Chondrocyte (in vitro differentiated cells): ENCODE data around the gene APEH. TPM values are rescaled to one million over a fixed set of nuclear protein-coding genes. Genes with fewer than 3 reads are reported as not detected.

ENCODE experiments used
- DNase-seq: peaks from one replicate; pipeline ENCODE4 v3.0.0; 2021; ENCODE audit warnings: mixed read lengths, low spot score
- H3K27ac Mint-ChIP-seq: one replicate; pipeline ENCODE4 v1.8.0; 2021; ENCODE audit warnings: mild to moderate bottlenecking, moderate library complexity, mixed read lengths; ENCODE audit not compliant: unreplicated experiment
- H3K27me3 Mint-ChIP-seq: 2 replicates; pipeline ENCODE4 v1.8.0; 2021; ENCODE audit warnings: low read depth, mixed read lengths
- H3K36me3 Mint-ChIP-seq: 2 replicates; pipeline ENCODE4 v1.8.0; 2021; ENCODE audit warnings: low read depth, mixed read lengths
- H3K4me1 Mint-ChIP-seq: 2 replicates; pipeline ENCODE4 v1.8.0; 2021; ENCODE audit warnings: low read depth, mild to moderate bottlenecking, mixed read lengths
- H3K4me3 Mint-ChIP-seq: one replicate; pipeline ENCODE4 v1.8.0; 2021; ENCODE audit warnings: mild to moderate bottlenecking, moderate library complexity, mixed read lengths; ENCODE audit not compliant: unreplicated experiment
- H3K9me3 Mint-ChIP-seq: 2 replicates; pipeline ENCODE4 v1.8.0; 2021; ENCODE audit warnings: low read depth, mixed read lengths
- total RNA-seq: library from RNA; stranded (reverse); gene quantifications from 3 replicates; pipeline ENCODE4 v1.2.1, GENCODE V29; 2021
- TF ChIP-seq, protein P1 (sequence below): fragments of 200-600 bp; sonication (generic); IDR thresholded peaks from 2 replicates; pipeline ENCODE4 v1.5.0; 2021; ENCODE audit warnings: antibody characterized with exemption, mild to moderate bottlenecking, moderate library complexity

Gene APEH
- total RNA-seq, 1 donor from 2014 or later = 69.8 TPM

DNA sequence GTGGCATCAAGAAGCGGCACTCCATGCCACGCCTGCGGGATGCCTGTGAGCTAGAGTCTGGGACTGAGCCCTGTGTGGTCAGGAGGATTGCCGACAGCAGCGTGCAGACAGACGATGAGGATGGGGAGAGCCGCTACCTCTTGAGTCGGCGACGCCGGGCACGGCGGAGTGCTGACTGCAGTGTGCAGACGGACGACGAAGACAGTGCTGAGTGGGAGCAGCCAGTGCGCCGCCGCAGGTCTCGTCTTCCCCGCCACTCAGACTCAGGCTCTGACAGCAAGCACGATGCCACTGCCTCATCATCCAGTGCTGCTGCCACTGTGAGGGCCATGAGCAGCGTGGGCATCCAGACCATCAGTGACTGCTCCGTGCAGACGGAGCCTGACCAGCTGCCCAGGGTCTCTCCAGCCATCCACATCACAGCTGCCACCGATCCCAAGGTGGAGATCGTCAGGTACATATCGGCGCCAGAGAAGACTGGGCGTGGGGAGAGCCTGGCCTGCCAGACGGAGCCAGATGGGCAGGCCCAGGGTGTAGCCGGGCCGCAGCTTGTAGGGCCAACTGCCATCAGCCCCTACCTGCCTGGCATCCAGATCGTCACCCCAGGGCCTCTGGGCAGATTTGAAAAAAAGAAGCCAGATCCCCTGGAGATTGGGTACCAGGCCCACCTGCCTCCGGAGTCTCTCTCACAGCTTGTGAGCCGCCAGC, 16.8 kb upstream of the APEH start:
- no peaks in the 10 kb centered on the region for H3K4me1 Mint-ChIP-seq
- H3K4me3 Mint-ChIP-seq = no peak overlapping the region
- H3K27ac Mint-ChIP-seq = no peak overlapping the region

DNA sequence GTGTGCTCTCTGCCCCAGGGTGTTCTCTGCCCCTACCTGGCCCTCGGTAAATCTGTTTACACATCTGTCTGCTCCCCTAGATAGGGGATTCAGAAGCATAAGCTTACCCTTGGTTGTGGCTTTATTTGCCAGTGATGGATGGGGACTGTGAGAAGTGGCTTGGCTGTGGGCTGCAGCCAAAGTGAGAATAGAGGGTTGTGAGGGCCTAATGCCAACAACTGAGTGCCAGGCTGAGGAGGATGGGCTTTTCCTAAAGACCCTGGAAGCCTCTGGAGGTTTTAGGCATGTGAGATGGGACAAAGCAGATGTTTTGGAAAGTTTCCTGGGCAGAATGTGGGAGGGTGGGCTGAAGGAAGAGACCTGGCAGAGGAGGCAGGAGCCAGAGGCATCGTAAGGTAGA, 15.4 kb upstream of the APEH start:
- Mint-ChIP-seq H3K27me3 (peaks cover 2% of the 10 kb centered on the region), H3K36me3 (no peaks in the 10 kb centered on the region), H3K4me1 (no peaks in the 10 kb centered on the region), H3K4me3 (no peak overlapping the region), H3K27ac (no peak overlapping the region), H3K9me3 (no peaks in the 10 kb centered on the region)
- TF ChIP-seq, protein P1, sequence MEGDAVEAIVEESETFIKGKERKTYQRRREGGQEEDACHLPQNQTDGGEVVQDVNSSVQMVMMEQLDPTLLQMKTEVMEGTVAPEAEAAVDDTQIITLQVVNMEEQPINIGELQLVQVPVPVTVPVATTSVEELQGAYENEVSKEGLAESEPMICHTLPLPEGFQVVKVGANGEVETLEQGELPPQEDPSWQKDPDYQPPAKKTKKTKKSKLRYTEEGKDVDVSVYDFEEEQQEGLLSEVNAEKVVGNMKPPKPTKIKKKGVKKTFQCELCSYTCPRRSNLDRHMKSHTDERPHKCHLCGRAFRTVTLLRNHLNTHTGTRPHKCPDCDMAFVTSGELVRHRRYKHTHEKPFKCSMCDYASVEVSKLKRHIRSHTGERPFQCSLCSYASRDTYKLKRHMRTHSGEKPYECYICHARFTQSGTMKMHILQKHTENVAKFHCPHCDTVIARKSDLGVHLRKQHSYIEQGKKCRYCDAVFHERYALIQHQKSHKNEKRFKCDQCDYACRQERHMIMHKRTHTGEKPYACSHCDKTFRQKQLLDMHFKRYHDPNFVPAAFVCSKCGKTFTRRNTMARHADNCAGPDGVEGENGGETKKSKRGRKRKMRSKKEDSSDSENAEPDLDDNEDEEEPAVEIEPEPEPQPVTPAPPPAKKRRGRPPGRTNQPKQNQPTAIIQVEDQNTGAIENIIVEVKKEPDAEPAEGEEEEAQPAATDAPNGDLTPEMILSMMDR = no peak
- DNase-seq = no peak

More for the DNA sequence above, 16.8 kb upstream of the APEH start:
- no peak for DNase-seq
- TF ChIP-seq, protein P1 = no peak
- no peaks in the 10 kb centered on the region for H3K36me3 Mint-ChIP-seq
- peaks cover 2% of the 10 kb centered on the region for H3K27me3 Mint-ChIP-seq
- no peaks in the 10 kb centered on the region for H3K9me3 Mint-ChIP-seq

DNA sequence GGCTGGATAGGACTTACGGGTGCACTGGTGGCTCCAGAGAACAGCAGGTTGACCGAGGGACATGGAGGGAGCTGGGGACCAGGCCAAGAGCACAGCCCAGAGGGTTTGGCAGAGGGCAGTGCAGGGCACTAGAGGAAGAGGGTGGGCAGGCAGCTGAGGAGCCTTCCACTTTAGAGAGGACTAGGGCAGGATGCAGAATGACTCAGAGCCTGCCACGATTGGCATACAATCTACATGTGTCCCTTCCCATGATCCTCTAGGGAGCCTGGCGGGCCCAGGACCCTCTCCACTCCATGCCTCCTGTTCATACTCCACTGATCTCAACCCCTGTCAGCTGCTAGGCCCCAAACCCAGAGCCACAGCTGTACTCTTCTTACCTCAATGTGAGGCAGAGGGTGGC, 14.4 kb upstream of the APEH start:
- Mint-ChIP-seq H3K27ac (no peak overlapping the region), H3K9me3 (no peaks in the 10 kb centered on the region), H3K36me3 (no peaks in the 10 kb centered on the region), H3K4me3 (no peak overlapping the region), H3K4me1 (no peaks in the 10 kb centered on the region), H3K27me3 (peaks cover 2% of the 10 kb centered on the region)
- TF ChIP-seq, protein P1 = no peak
- DNase-seq = no peak

DNA sequence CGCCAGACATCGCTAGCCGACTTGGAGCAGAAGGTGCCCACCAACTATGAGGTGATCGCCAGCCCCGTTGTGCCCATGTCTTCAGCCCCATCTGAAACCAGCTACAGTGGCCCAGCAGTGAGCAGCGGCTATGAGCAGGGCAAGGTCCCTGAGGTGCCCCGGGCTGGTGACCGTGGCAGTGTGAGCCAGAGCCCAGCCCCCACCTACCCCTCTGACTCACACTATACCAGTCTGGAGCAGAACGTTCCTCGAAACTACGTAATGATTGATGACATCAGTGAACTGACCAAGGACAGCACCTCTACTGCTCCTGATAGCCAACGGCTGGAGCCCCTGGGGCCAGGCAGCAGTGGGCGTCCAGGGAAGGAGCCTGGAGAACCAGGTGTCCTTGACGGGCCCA, 12.9 kb upstream of the APEH start:
- no peaks in the 10 kb centered on the region for H3K36me3 Mint-ChIP-seq
- no peak overlapping the region for H3K27ac Mint-ChIP-seq
- H3K4me3 Mint-ChIP-seq = no peak overlapping the region
- no peaks in the 10 kb centered on the region for H3K9me3 Mint-ChIP-seq
- TF ChIP-seq, protein P1 = no peak
- peaks cover 2% of the 10 kb centered on the region for H3K27me3 Mint-ChIP-seq
- no peaks in the 10 kb centered on the region for H3K4me1 Mint-ChIP-seq
- DNase-seq = no peak

DNA sequence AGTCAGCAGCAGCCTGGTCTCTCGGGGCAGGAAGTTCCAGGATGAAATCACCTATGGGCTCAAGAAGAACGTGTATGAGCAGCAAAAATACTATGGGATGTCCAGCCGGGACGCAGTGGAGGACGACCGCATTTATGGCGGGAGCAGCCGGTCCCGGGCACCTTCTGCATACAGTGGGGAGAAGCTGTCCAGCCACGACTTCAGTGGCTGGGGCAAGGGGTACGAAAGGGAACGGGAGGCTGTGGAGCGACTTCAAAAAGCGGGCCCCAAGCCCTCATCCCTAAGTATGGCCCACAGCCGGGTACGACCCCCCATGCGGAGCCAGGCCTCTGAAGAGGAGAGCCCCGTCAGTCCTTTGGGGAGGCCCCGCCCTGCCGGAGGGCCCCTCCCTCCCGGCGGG, 12.1 kb upstream of the APEH start:
- H3K27me3 Mint-ChIP-seq = peaks cover 2% of the 10 kb centered on the region
- no peak for DNase-seq
- no peak overlapping the region for H3K27ac Mint-ChIP-seq
- TF ChIP-seq, protein P1 = no peak
- H3K36me3 Mint-ChIP-seq = no peaks in the 10 kb centered on the region
- H3K9me3 Mint-ChIP-seq = no peaks in the 10 kb centered on the region
- H3K4me1 Mint-ChIP-seq = peaks cover 7% of the 10 kb centered on the region
- no peak overlapping the region for H3K4me3 Mint-ChIP-seq
